ENCODE results near the gene CDKAL1.
"Not testable (repeated sequence)": the region's sequence is repeated elsewhere in the genome, so short reads cannot be mapped to it uniquely, and the experiment has no call there.

Gene CDKAL1

GRCh38 chr6:21188505-21189223 is 654.4 kb downstream of the CDKAL1 start:
- peak overlapping the region; percentile 39 for H4K8ac ChIP-seq (ENCODE audit: low read depth, low read length)
- peak; percentile 39 for DNase-seq
- no peaks in the 10 kb centered on the region for H3K79me1 ChIP-seq (ENCODE audit: low read length)
- no peak overlapping the region for H3K9ac ChIP-seq (ENCODE audit: low read length)
- H2BK15ac ChIP-seq (replicated peaks; ENCODE audit: low read depth) = no peak overlapping the region
- peak overlapping the region; percentile 2 for H3K4ac ChIP-seq (ENCODE audit: low read depth, low read length)
- no peak overlapping the region for H3K4me3 ChIP-seq (ENCODE audit: low read length)
- no peak overlapping the region for H2AK5ac ChIP-seq (ENCODE audit: low read length)
- H3K4me2 ChIP-seq (ENCODE audit: low read length) = no peak overlapping the region
- H3K27ac ChIP-seq (ENCODE audit: low read depth, low read length) = no peak overlapping the region
- no peaks in the 10 kb centered on the region for H3K4me1 ChIP-seq (ENCODE audit: control insufficient read depth, low read depth, low read length)
- H2BK5ac ChIP-seq (ENCODE audit: low read length) = no peak overlapping the region
- H2BK120ac ChIP-seq (ENCODE audit: low read depth, low read length) = no peak overlapping the region
- no CpG with 5 or more reads among the region's 9 CpGs for WGBS (ENCODE audit: extremely low coverage, insufficient coverage, low lambda C conversion rate)
- H4K5ac ChIP-seq (ENCODE audit: low read length) = no peak overlapping the region
- H3K23ac ChIP-seq (ENCODE audit: low read length) = no peak overlapping the region
- H3K18ac ChIP-seq (ENCODE audit: low read length) = no peak overlapping the region
- no peaks in the 10 kb centered on the region for H3K79me2 ChIP-seq (ENCODE audit: control insufficient read depth, insufficient read depth, low read length)
- no peaks in the 10 kb centered on the region for H3K27me3 ChIP-seq (ENCODE audit: insufficient read depth, low read length, poor library complexity)
- H3K56ac ChIP-seq (ENCODE audit: low read length) = no peak overlapping the region
- no peaks in the 10 kb centered on the region for H3K36me3 ChIP-seq (ENCODE audit: control insufficient read depth, insufficient read depth, low read length)

- no peak overlapping the region for H3K4me2 ChIP-seq (ENCODE audit: low read length)
These were observed 655.5 kb downstream of the CDKAL1 start for GRCh38 chr6:21189759-21190158.

GRCh38 chr6:21190701-21191100 is 656.4 kb downstream of the CDKAL1 start:
- H2BK120ac ChIP-seq (ENCODE audit: low read depth, low read length) = no peak overlapping the region
- H3K79me2 ChIP-seq (ENCODE audit: control insufficient read depth, insufficient read depth, low read length) = no peaks in the 10 kb centered on the region
- no peak overlapping the region for H4K8ac ChIP-seq (ENCODE audit: low read depth, low read length)
- no peak overlapping the region for H2BK15ac ChIP-seq (replicated peaks; ENCODE audit: low read depth)
- H3K4me2 ChIP-seq (ENCODE audit: low read length) = no peak overlapping the region
- H3K79me1 ChIP-seq (ENCODE audit: low read length) = no peaks in the 10 kb centered on the region
- H3K9ac ChIP-seq (ENCODE audit: low read length) = no peak overlapping the region
- no peak overlapping the region for H3K56ac ChIP-seq (ENCODE audit: low read length)
- no peak overlapping the region for H3K4me3 ChIP-seq (ENCODE audit: low read length)
- no peaks in the 10 kb centered on the region for H3K4me1 ChIP-seq (ENCODE audit: control insufficient read depth, low read depth, low read length)
- no peak overlapping the region for H3K27ac ChIP-seq (ENCODE audit: low read depth, low read length)
- no CpG with 5 or more reads among the region's 2 CpGs for WGBS (ENCODE audit: extremely low coverage, insufficient coverage, low lambda C conversion rate)
- no peaks in the 10 kb centered on the region for H3K36me3 ChIP-seq (ENCODE audit: control insufficient read depth, insufficient read depth, low read length)
- no peak overlapping the region for H4K5ac ChIP-seq (ENCODE audit: low read length)
- no peak overlapping the region for H3K4ac ChIP-seq (ENCODE audit: low read depth, low read length)
- no peak overlapping the region for H2BK5ac ChIP-seq (ENCODE audit: low read length)
- no peak overlapping the region for H2AK5ac ChIP-seq (ENCODE audit: low read length)
- H3K27me3 ChIP-seq (ENCODE audit: insufficient read depth, low read length, poor library complexity) = no peaks in the 10 kb centered on the region
- H3K23ac ChIP-seq (ENCODE audit: low read length) = no peak overlapping the region
- H3K18ac ChIP-seq (ENCODE audit: low read length) = no peak overlapping the region
- no peak for DNase-seq

More at GRCh38 chr6:21189759-21190158, 655.5 kb downstream of the CDKAL1 start:
- Histone ChIP-seq H2BK15ac (replicated peaks; ENCODE audit: low read depth) (no peak overlapping the region), H3K79me1 (ENCODE audit: low read length) (no peaks in the 10 kb centered on the region), H3K4me3 (ENCODE audit: low read length) (no peak overlapping the region), H2BK120ac (ENCODE audit: low read depth, low read length) (no peak overlapping the region), H2BK5ac (ENCODE audit: low read length) (no peak overlapping the region), H3K36me3 (ENCODE audit: control insufficient read depth, insufficient read depth, low read length) (no peaks in the 10 kb centered on the region), H4K5ac (ENCODE audit: low read length) (no peak overlapping the region), H3K23ac (ENCODE audit: low read length) (no peak overlapping the region), H3K4me1 (ENCODE audit: control insufficient read depth, low read depth, low read length) (no peaks in the 10 kb centered on the region), H3K9ac (ENCODE audit: low read length) (no peak overlapping the region), H2AK5ac (ENCODE audit: low read length) (no peak overlapping the region), H3K4ac (ENCODE audit: low read depth, low read length) (no peak overlapping the region), H3K27ac (ENCODE audit: low read depth, low read length) (no peak overlapping the region), H3K18ac (ENCODE audit: low read length) (no peak overlapping the region), H3K56ac (ENCODE audit: low read length) (no peak overlapping the region), H3K79me2 (ENCODE audit: control insufficient read depth, insufficient read depth, low read length) (no peaks in the 10 kb centered on the region), H3K27me3 (ENCODE audit: insufficient read depth, low read length, poor library complexity) (no peaks in the 10 kb centered on the region), H4K8ac (ENCODE audit: low read depth, low read length) (no peak overlapping the region)
- WGBS (ENCODE audit: extremely low coverage, insufficient coverage, low lambda C conversion rate) = no CpG with 5 or more reads among the region's 4 CpGs
- no peak for DNase-seq

GRCh38 chr6:21193790-21194475 is 659.7 kb downstream of the CDKAL1 start:
- Histone ChIP-seq H3K27ac (ENCODE audit: low read depth, low read length) (no peak overlapping the region), H2BK15ac (replicated peaks; ENCODE audit: low read depth) (no peak overlapping the region), H4K5ac (ENCODE audit: low read length) (no peak overlapping the region), H3K23ac (ENCODE audit: low read length) (no peak overlapping the region), H2BK5ac (ENCODE audit: low read length) (no peak overlapping the region), H3K4me2 (ENCODE audit: low read length) (no peak overlapping the region), H3K9ac (ENCODE audit: low read length) (no peak overlapping the region), H3K4me1 (ENCODE audit: control insufficient read depth, low read depth, low read length) (no peaks in the 10 kb centered on the region), H2BK120ac (ENCODE audit: low read depth, low read length) (no peak overlapping the region), H4K8ac (ENCODE audit: low read depth, low read length) (no peak overlapping the region), H3K79me2 (ENCODE audit: control insufficient read depth, insufficient read depth, low read length) (no peaks in the 10 kb centered on the region), H3K36me3 (ENCODE audit: control insufficient read depth, insufficient read depth, low read length) (no peaks in the 10 kb centered on the region), H2AK5ac (ENCODE audit: low read length) (no peak overlapping the region), H3K56ac (ENCODE audit: low read length) (no peak overlapping the region), H3K4me3 (ENCODE audit: low read length) (no peak overlapping the region), H3K18ac (ENCODE audit: low read length) (no peak overlapping the region), H3K4ac (ENCODE audit: low read depth, low read length) (no peak overlapping the region), H3K79me1 (ENCODE audit: low read length) (no peaks in the 10 kb centered on the region), H3K27me3 (ENCODE audit: insufficient read depth, low read length, poor library complexity) (no peaks in the 10 kb centered on the region)
- no CpG with 5 or more reads among the region's 2 CpGs for WGBS (ENCODE audit: extremely low coverage, insufficient coverage, low lambda C conversion rate)
- no peak for DNase-seq

GRCh38 chr6:21195301-21195700 is 661.0 kb downstream of the CDKAL1 start:
- not testable (repeated sequence) for H3K4me3 ChIP-seq (ENCODE audit: low read length); H2BK15ac ChIP-seq (replicated peaks; ENCODE audit: low read depth); H3K56ac ChIP-seq (ENCODE audit: low read length); H4K5ac ChIP-seq (ENCODE audit: low read length); H4K8ac ChIP-seq (ENCODE audit: low read depth, low read length); H2BK120ac ChIP-seq (ENCODE audit: low read depth, low read length); H3K4me2 ChIP-seq (ENCODE audit: low read length); H3K9ac ChIP-seq (ENCODE audit: low read length); H3K79me1 ChIP-seq (ENCODE audit: low read length); H3K23ac ChIP-seq (ENCODE audit: low read length); H3K27ac ChIP-seq (ENCODE audit: low read depth, low read length); H2BK5ac ChIP-seq (ENCODE audit: low read length); H3K27me3 ChIP-seq (ENCODE audit: insufficient read depth, low read length, poor library complexity); H3K36me3 ChIP-seq (ENCODE audit: control insufficient read depth, insufficient read depth, low read length); H3K79me2 ChIP-seq (ENCODE audit: control insufficient read depth, insufficient read depth, low read length); H2AK5ac ChIP-seq (ENCODE audit: low read length); H3K4me1 ChIP-seq (ENCODE audit: control insufficient read depth, low read depth, low read length); DNase-seq; H3K4ac ChIP-seq (ENCODE audit: low read depth, low read length); H3K18ac ChIP-seq (ENCODE audit: low read length)
- WGBS (ENCODE audit: extremely low coverage, insufficient coverage, low lambda C conversion rate) = no CpG with 5 or more reads among the region's 7 CpGs
